GM21576 (cell line): ENCODE results near the gene ATF1.

Experiments
- ATAC-seq: cut with Tn5 transposase; IDR thresholded peaks from one replicate; pipeline ENCODE4 v1.9.1; 2021; ENCODE audit warnings: mild to moderate bottlenecking, moderate library complexity; ENCODE audit not compliant: unreplicated experiment

Gene ATF1

GRCh38 chr12:50763639-50764285 is at the start of gene ATF1:
Gene ATF1, plus strand, starts transcription at chr12:50764101. Its CDS starts 16,045 bp downstream, at chr12:50780146.
- ATAC-seq = peak; percentile 72

GRCh38 chr12:50715174-50715573 is 48.7 kb upstream of the ATF1 start:
- no peak for ATAC-seq

- no peak for ATAC-seq
Measured at GRCh38 chr12:50718760-50719159, 45.1 kb upstream of the ATF1 start.

GRCh38 chr12:50720085-50720484 is 43.8 kb upstream of the ATF1 start:
- no peak for ATAC-seq

GRCh38 chr12:50720501-50720900 is 43.4 kb upstream of the ATF1 start:
- no peak for ATAC-seq

GRCh38 chr12:50723865-50724264 is 40.0 kb upstream of the ATF1 start:
- ATAC-seq = no peak

GRCh38 chr12:50725011-50725942 is 38.6 kb upstream of the ATF1 start:
- ATAC-seq = no peak

GRCh38 chr12:50727466-50727865 is 36.4 kb upstream of the ATF1 start:
- no peak for ATAC-seq

GRCh38 chr12:50728417-50728816 is 35.5 kb upstream of the ATF1 start:
- ATAC-seq = no peak

GRCh38 chr12:50728841-50729240 is 35.1 kb upstream of the ATF1 start:
- ATAC-seq = no peak

- no peak for ATAC-seq
Measured at GRCh38 chr12:50732591-50732990, 31.3 kb upstream of the ATF1 start.

- no peak for ATAC-seq
Measured at GRCh38 chr12:50733706-50734105, 30.2 kb upstream of the ATF1 start.

- no peak for ATAC-seq
Measured at GRCh38 chr12:50734409-50735263, 29.3 kb upstream of the ATF1 start.

- ATAC-seq = no peak
Measured at GRCh38 chr12:50739611-50740010, 24.3 kb upstream of the ATF1 start.

GRCh38 chr12:50740307-50740706 is 23.6 kb upstream of the ATF1 start:
- ATAC-seq = no peak

GRCh38 chr12:50742776-50743175 is 21.1 kb upstream of the ATF1 start:
- ATAC-seq = no peak

- ATAC-seq = no peak
Measured at GRCh38 chr12:50745861-50746260, 18.0 kb upstream of the ATF1 start.

GRCh38 chr12:50746431-50746830 is 17.5 kb upstream of the ATF1 start:
- ATAC-seq = no peak

- ATAC-seq = no peak
Measured at GRCh38 chr12:50747817-50748216, 16.1 kb upstream of the ATF1 start.

- no peak for ATAC-seq
Measured at GRCh38 chr12:50749459-50749882, 14.4 kb upstream of the ATF1 start.

GRCh38 chr12:50750366-50750765 is 13.5 kb upstream of the ATF1 start:
- ATAC-seq = no peak
